Measurements from ENCODE around the gene STAB2. TPM values are rescaled to one million over a fixed set of nuclear protein-coding genes. Genes with fewer than 3 reads are reported as not detected.

STAB2 gene
- total RNA-seq, 1 experiment from 2014 or later = not detected

DNA sequence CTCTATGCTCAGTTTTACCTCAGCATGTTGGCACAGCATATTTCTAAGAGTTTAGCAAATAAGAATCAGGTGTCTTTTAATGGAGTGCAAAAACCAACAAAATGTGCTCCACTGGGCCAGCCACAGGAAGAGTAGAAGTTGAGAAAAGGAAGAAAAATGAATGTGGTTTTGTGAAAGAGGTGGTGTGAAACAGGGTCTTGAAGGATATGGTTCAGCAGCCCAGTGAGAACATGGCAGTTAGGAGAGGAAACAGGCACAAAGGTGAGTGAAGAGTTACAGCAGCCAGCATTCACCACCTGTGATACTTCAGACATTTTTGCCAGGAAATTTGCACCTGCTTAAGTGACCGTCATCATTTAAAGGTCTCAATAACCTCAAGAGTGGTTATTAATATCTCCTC is 2.4 kb downstream of the STAB2 start (continued):
- TF ChIP-seq TCF7L2 (IDR thresholded peaks at IDR 0.05; ENCODE audit: borderline replicate concordance, extremely low read depth, insufficient read depth, insufficient read length) (no peak), SIN3A (IDR thresholded peaks at IDR 0.05; ENCODE audit: low read depth) (no peak), EGR1 (IDR thresholded peaks at IDR 0.05; ENCODE audit: low read depth) (no peak)
- TF ChIP-seq, protein P1, sequence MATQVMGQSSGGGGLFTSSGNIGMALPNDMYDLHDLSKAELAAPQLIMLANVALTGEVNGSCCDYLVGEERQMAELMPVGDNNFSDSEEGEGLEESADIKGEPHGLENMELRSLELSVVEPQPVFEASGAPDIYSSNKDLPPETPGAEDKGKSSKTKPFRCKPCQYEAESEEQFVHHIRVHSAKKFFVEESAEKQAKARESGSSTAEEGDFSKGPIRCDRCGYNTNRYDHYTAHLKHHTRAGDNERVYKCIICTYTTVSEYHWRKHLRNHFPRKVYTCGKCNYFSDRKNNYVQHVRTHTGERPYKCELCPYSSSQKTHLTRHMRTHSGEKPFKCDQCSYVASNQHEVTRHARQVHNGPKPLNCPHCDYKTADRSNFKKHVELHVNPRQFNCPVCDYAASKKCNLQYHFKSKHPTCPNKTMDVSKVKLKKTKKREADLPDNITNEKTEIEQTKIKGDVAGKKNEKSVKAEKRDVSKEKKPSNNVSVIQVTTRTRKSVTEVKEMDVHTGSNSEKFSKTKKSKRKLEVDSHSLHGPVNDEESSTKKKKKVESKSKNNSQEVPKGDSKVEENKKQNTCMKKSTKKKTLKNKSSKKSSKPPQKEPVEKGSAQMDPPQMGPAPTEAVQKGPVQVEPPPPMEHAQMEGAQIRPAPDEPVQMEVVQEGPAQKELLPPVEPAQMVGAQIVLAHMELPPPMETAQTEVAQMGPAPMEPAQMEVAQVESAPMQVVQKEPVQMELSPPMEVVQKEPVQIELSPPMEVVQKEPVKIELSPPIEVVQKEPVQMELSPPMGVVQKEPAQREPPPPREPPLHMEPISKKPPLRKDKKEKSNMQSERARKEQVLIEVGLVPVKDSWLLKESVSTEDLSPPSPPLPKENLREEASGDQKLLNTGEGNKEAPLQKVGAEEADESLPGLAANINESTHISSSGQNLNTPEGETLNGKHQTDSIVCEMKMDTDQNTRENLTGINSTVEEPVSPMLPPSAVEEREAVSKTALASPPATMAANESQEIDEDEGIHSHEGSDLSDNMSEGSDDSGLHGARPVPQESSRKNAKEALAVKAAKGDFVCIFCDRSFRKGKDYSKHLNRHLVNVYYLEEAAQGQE (IDR thresholded peaks at IDR 0.05; ENCODE audit: low read depth) = no peak

DNA sequence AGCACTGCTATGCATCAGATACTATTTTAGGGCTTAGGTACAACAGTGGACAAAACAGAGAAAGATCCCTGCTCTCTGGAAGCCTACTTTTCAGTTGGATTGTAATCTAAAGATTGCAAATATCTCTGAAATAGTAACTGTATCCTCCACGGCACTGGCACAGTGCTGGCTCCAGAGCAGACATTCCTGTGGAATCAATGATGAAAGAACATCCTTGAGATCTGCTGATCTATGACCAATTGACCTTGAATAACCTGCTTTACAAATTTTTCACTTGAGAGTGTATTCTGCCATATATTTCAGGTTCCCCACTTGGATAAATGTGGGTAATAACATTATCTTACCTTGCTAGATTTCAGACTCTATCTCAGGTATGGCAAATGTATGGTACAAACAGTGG is 3.2 kb downstream of the STAB2 start:
- Histone ChIP-seq H3K79me2 (ENCODE audit: insufficient read depth, low read length) (no peaks in the 10 kb centered on the region), H3K36me3 (ENCODE audit: control insufficient read depth in 1 of 2, insufficient read depth in 2 of 2, low read length in 2 of 2) (no peaks in the 10 kb centered on the region), H3K4me2 (ENCODE audit: low read length) (no peak overlapping the region), H3K4me1 (ENCODE audit: control insufficient read depth in 1 of 2, insufficient read depth in 2 of 2, low read length in 2 of 2) (no peaks in the 10 kb centered on the region), H2AFZ (ENCODE audit: low read depth, low read length, poor library complexity, severe bottlenecking) (no peak overlapping the region), H4K20me1 (ENCODE audit: insufficient read depth) (no peaks in the 10 kb centered on the region), H3K27me3 (ENCODE audit: insufficient read depth, low read length) (no peaks in the 10 kb centered on the region), H3K9me2 (ENCODE audit: insufficient read depth) (no peaks in the 10 kb centered on the region), H3K9me3 (ENCODE audit: control insufficient read depth in 1 of 2, insufficient read depth in 1 of 2, low read depth in 1 of 2, low read length in 2 of 2) (no peaks in the 10 kb centered on the region), H3K27ac (ENCODE audit: low read depth, low read length) (no peak overlapping the region), H3K4me3 (replicated peaks in 1 of 2; ENCODE audit: low read depth in 1 of 2, low read length in 2 of 2) (no peak overlapping the region), H3K9ac (ENCODE audit: low read length) (no peak overlapping the region)
- ATAC-seq (no peak), DNase-seq (ENCODE audit: low read depth, low spot score) (no peak)
- BruUV-seq (replicated peaks) = no TSS peak
- RAD21 ChIA-PET (ENCODE audit: low non-redundant PET in 1 of 2, low total read pairs in 2 of 2, uncharacterized antibody in 2 of 2, unreplicated experiment in 2 of 2) = no interaction called here
- CTCF ChIA-PET = no interaction called here
- TF ChIP-seq ELF1 (IDR thresholded peaks at IDR 0.05; ENCODE audit: borderline replicate concordance, low read depth) = no peak
- TF ChIP-seq, protein P2, sequence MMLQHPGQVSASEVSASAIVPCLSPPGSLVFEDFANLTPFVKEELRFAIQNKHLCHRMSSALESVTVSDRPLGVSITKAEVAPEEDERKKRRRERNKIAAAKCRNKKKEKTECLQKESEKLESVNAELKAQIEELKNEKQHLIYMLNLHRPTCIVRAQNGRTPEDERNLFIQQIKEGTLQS (IDR thresholded peaks at IDR 0.05) = no peak
- no peak for TF ChIP-seq EZH2 (IDR thresholded peaks at IDR 0.05)
- no peak for TF ChIP-seq CEBPB (IDR thresholded peaks at IDR 0.05; ENCODE audit: low read depth)
- no peak for TF ChIP-seq YY1 (IDR thresholded peaks at IDR 0.05; ENCODE audit: extremely low read depth, insufficient replicate concordance, low read depth, low read length)
- TF ChIP-seq, protein P3, sequence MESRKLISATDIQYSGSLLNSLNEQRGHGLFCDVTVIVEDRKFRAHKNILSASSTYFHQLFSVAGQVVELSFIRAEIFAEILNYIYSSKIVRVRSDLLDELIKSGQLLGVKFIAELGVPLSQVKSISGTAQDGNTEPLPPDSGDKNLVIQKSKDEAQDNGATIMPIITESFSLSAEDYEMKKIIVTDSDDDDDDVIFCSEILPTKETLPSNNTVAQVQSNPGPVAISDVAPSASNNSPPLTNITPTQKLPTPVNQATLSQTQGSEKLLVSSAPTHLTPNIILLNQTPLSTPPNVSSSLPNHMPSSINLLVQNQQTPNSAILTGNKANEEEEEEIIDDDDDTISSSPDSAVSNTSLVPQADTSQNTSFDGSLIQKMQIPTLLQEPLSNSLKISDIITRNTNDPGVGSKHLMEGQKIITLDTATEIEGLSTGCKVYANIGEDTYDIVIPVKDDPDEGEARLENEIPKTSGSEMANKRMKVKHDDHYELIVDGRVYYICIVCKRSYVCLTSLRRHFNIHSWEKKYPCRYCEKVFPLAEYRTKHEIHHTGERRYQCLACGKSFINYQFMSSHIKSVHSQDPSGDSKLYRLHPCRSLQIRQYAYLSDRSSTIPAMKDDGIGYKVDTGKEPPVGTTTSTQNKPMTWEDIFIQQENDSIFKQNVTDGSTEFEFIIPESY (IDR thresholded peaks at IDR 0.05; ENCODE audit: extremely low read depth, insufficient replicate concordance, low read length) = no peak
- intact Hi-C loops (cut with micrococcal nuclease) = no loop called here
- POLR2A ChIA-PET = no interaction called here
